Stimulated activated CD4-positive, alpha-beta T cell treated with anti-CD3 and anti-CD28 coated beads, Interleukin-15, amount 100 ng/mL, for 1 hour (primary cell): Measurements from ENCODE around the gene GNG10.
"Not testable (repeated sequence)": the region's sequence is repeated elsewhere in the genome, so short reads cannot be mapped to it uniquely, and the experiment has no call there.

Experiments used
- DNase-seq, 2 donors: peaks; one replicate each; pipeline ENCODE4 v3.0.0-alpha.2; 2020; ENCODE audit warnings: low read depth in 1 of 2, low spot score in 1 of 2

GNG10 gene

GRCh38 chr9:111649016-111649415 is 12.4 kb upstream of the GNG10 start:
- DNase-seq: no peak

- DNase-seq: no peak
Measured at GRCh38 chr9:111657051-111657450, 4.4 kb upstream of the GNG10 start.

DNA sequence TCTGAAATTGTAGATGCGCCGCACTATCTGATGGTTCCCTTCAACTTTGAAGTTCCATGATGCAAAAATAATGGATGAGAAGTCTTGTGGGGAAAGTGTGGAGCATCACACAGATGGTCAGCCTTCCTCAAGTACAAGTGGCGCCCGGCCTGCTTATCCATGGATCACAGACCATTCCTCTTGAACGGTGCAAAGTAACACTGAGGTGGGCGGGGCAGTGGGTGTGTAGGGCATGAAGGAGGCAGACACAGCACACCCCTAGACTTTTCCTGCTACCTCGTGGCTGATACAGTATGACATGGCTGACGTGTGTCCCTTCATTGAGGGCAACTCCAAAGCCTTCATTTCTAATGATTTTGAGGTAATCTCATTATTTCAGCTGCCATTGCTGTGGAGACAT is 2.5 kb upstream of the GNG10 start:
- DNase-seq: no peak

DNA sequence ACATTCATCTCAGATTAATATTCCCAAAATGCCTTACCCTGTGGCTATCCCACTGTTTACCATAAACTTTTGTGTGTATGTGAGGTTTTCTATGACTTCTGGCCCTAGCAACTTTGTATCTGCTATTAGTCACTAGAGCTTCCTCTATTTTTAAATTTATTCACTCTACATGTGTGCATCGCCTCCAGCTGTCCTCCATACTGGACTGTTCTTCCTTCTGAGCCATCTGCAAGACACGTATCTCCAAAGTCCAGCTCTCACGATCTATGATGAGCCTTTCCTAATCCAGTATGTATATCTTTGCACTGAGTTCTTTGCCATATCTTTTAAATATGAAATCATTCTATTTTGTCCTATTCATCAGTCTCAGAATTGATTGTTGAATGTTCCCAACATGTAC is 1.7 kb upstream of the GNG10 start:
- DNase-seq: no peak

GRCh38 chr9:111661802-111662521 is 557 bp downstream of the GNG10 start:
- DNase-seq: peak in 1 of 2 donors; percentile 15

- DNase-seq: no peak
Measured at GRCh38 chr9:111662576-111663300, 1.3 kb downstream of the GNG10 start.

DNA sequence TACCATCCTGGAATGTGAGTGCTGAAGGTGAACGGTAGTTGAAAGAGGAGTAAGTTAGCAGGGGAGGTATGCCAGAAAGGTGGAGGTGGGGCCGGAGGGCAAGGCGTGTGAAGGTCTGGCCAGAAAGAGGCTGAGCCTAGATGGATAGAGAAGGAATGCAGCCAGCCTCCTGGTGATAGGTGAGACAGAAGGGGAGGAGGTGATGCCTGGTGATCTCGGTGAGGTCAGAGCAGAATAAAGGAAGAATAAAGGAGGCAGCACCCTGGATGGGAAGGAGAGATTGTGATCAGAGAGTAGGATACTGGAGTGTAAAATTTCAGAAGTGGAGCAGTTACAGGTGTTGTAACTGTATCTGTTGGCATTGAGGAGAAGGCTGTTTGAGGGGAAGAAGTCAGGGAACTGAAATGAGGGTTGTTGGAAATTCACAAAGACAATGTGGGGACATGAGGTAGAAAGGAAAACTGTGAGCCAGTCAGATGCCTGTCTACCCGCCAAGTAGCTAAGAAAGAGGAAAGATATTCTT is 2.0 kb downstream of the GNG10 start:
- DNase-seq: no peak

DNA sequence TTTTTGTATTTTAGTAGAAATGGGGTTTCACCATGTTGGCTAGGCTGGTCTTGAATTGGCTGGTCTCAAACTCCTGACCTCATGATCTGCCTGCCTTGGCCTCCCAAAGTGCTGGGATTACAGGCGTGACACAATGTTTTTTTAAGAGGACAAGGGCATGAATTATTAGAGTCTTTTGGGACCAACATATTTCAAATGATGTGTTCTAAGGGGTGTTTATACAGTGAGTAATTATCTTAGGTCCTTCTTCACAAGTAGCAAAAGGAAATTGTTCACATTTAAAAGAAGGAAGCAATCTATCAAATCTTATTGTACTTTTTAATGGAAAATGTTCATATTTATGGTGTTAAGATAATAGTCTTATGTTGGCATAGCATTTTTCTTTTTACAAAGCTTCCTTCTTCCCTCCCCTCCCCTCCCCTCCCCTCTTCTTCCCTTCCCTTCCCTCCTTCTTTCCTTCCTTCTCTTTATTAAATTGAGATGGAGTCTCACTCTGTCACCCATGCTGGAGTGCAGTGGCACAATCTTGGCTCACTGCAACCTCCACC is 6.7 kb downstream of the GNG10 start:
- no peak for DNase-seq

DNA sequence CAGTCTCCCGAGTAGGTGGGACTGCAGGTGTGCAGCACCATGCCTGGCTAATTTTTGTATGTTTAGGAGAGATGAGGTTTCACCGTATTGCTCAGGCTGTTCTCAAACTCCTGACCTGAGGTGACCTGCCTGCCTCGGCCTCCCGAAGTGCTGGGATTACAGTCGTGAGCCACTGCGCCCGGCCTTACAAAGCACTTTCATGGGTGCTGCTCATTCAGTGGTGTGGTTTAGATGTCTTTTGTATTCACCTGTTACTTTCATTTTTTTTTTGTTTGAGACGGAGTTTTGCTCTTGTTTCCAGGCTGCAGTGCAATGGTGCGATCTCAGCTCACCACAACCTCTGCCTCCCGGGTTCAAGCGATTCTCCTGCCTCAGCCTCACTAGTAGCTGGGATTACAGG is 7.2 kb downstream of the GNG10 start:
- DNase-seq: not testable (repeated sequence)

DNA sequence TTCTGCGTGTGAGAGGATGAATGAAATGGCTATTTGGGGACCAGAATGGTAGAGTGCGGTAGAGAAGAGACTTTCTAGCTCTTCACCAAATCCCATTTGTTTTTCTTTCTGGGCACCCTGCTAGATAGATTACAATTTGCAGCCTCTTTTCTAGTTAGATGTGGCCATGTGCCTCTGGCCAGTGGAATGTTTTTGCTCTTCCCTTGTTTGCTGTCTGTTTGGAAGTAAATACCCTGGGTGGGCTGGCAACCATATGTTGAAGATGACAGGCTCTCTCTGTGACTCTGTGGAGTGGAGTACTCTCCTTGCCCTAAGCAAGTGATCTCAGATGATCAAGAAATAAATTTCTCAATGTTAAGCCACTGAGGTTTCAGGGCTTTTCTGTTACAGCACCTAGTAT is 12.9 kb downstream of the GNG10 start:
- DNase-seq: no peak

GRCh38 chr9:111676116-111676515 is 14.7 kb downstream of the GNG10 start:
- DNase-seq: no peak

DNA sequence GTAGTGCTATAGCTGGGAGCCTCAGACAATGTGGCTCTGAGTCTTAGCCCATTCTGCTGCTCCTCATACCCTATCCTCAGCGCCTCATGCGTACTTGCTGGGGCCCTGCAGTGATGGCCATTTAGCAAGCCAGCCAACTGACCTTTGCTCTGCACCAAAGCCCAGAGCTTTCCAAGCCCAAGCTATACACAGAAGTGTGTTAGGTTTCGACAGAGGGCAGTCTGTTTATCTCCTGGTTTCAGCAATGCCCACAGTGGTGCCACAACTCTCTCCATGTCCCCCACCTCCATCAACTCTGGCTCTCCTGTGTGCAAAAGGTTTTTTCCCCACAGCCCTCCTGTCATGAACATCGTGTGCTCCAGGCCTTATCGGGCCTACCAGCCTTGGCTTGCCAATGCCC is 16.9 kb downstream of the GNG10 start:
- no peak for DNase-seq

GRCh38 chr9:111679199-111679598 is 17.8 kb downstream of the GNG10 start:
- no peak for DNase-seq

DNA sequence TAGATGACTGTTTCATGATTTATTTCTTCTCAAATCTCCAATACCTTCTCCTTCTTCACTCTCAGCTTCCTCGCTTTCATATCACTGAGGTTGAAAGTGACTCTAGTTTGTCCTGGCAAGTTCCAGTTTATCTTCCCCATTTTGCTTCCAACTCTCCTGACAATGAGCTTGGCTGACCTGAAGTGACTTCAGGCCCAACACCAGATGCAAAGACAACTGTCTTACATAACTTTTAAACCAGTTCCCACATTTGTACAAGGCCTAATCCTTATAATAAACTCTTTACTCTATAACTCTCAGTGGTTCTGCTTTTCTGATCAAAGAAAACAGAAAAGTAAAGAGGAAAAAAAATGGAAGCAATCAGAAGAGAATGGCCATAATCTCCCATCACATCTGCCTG is 22.0 kb downstream of the GNG10 start:
- DNase-seq: no peak

GRCh38 chr9:111691672-111692329 is 30.4 kb downstream of the GNG10 start:
- no peak for DNase-seq

DNA sequence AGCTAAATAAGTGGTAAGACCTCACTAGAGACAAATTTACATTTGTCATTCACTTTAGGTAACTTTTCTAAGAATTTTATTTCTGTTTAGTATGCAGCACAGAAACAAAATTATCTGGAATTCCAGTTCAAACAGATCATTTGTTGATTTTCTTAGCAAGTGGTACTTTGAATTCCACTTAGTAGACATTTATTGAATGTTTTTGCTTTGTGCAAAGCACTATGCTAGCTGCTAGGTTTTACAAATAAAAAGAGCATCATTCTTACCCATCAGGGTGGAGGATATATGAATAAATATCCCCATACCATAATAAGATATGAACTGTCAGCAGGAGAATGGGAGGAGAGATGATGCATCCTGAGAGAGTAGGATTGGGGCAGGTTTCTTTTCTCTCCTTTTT is 35.4 kb downstream of the GNG10 start:
- DNase-seq: no peak

DNA sequence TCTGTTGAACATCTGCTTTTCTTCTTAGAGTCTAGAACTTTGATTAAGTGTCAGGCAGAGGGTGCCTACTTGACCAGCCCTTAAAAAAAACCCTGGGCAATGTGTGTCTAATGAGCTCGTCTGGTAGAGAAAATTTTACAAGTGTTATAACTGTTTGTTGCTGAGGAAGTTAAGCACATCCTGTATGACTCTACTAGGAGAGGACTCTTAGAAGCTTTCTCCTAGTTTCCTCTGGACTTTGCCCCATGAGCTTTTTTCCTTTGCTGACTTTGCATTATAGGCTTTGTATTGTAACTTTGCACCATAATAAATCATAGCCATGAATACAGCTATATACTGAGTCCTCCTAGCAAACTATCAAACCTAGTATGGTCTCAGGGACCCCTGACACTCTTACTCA is 39.4 kb downstream of the GNG10 start:
- DNase-seq: no peak

GRCh38 chr9:111704503-111704902 is 43.1 kb downstream of the GNG10 start:
- no peak for DNase-seq

DNA sequence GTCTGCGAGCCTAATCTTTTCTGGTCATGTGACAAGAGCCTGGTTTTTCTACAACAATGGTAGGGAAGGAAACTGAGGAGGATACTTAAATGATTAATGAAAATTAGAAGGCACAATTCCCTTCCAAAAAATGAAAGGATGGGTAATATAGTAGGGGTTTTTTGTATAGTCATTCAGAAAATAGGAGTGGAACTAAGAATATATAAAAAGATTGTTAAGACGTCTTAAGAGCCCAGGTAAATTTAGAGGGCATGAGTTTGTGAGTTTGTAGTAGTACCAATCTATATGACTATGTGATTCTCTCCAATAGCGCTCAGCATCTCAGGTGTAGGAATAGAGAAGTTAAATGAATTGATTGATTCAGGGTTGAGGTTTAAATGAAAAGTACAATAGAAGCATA is 50.1 kb downstream of the GNG10 start:
- DNase-seq: no peak

GRCh38 chr9:111712369-111712768 is 51.0 kb downstream of the GNG10 start:
- DNase-seq: no peak

DNA sequence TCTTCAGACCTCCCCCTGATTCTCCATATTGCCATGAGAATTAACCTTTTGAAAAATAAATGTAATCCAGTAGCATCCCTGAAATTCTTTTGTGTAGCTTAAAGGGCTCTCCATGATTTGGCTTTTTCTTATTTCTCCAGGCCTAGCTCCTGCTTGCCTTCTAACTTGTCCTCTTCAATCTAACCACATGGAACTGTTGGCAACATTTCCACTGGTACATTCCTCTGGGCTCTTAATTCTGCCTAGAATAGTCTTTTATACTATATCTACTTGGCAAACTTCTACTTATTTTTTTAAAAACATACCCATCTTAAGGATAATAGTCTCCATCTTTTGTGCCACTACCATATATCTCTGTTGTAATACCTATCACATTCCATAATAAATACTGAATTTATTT is 54.1 kb downstream of the GNG10 start:
- DNase-seq: no peak

DNA sequence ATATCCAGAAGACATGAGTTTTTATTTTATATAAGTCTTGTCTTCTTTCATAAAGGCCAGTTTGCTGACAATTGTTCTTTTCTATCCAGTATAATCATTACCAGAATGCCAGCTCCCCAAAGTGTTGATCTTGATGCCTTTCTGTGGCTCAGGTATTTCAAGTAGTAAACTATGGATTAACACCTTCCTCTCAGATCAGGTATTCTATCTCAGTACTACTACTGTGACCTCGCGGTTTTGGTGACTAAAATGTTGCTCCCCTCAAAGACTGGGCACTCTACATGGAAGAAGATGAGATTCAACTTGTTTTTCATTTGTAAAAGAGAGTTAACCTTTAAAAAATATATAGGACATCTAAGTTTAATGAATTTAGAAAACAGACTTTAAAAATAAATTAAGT is 58.1 kb downstream of the GNG10 start:
- DNase-seq: no peak
